ENCODE results near the gene ZNF837.
"Not testable (repeated sequence)": the region's sequence is repeated elsewhere in the genome, so short reads cannot be mapped to it uniquely, and the experiment has no call there.

ZNF837 gene

DNA sequence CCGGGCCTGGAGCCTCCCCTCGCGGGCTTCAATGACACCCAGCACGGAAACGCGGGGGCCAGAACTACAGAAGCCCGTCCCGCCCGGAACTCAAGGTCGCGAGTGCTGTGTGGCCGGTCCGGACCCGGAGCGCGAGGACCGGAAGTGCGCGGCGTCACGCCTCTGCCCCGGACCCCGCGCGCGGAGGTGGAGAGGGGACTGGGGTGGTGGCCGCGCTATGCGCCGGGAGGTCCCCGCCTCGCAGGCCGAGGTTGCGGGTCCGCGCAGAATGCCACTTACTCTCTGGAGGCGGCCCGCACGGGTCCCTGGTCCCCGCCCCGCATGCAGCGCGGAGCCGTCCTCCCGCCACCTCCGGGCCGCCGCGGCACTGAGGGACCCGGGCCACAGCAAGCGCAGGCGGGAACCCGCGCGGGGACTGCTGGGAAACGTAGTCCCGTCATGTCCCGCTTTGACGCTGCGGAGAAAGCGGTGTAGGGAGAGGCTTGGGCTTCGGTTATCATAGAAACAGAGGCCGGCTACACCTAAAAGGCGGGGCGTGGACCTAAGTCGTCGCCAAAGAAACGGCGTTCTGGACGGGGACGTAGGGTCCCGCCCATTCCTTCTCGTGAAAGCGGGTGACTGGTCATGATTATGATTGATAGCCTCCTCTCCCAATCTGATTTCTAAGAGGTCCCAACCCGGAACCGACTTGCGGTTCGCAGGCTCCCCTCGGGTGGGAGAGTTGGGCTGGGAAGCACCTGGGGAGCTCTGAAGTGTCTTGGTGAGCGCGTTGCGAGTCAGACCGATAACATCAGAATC is at the start of gene ZNF837:
Gene ZNF837, minus strand, starts transcription at position 369 of the 798 bp plus-strand sequence. CDS start 11,698 bp downstream, outside the sequence.
- in situ Hi-C loops (cut with MboI; ENCODE audit: low sequenced_read_pairs) = no loop called here

DNA sequence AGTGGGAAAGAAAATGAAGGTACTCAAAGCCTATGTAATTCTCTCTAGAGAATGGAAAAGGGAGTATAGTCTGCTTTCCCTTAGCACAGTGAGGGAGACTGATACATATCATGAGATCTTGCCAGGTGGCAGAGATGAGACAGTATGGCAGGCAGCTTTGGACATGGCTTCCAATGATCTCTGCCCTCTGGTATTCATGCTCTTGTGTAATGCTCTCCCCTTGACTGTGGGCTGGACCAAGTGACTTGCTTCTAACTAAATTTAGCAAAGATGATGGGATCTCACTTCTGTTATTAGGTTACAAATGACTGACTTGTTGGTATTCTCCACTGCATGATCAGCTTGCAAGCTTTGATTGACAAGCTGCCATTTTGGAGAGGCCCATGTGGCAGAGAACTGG is 48.9 kb upstream of the ZNF837 start:
- in situ Hi-C loops (cut with MboI; ENCODE audit: low sequenced_read_pairs) = no loop called here

DNA sequence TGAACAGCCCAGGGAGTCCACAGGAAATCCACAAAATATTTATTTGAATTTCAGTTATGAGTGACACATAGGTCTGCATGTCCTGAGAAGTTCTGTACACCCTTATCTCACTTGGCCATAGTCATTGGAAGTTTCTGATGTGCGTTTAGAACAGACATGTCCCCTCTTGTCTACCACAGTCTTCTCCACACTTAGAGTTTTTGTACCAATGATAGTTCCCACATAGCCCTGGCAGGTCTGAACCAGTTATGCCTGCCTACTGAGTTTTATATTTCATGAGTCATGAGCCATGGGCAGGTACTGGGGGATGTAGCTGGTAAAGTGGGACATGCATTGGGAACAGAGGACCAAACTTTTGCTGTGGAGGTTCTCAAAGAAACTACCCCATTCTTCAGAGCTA is 47.8 kb upstream of the ZNF837 start:
- in situ Hi-C loops (cut with MboI; ENCODE audit: low sequenced_read_pairs) = no loop called here

DNA sequence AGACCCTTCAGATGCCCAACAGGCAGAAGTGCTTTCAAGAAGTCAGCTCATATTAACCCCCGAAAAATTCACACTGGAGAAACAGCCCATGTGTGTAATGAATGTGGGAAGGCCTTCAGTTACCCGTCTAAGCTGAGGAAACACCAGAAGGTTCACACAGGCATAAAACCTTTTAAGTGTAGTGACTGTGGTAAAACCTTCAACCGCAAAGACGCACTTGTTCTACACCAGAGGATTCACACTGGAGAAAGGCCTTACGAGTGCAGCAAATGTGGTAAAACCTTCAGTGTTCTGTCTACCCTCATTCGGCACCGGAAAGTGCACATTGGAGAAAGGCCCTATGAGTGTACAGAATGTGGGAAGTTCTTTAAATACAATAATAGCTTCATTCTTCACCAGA is 36.2 kb upstream of the ZNF837 start:
- in situ Hi-C loops (cut with MboI; ENCODE audit: low sequenced_read_pairs) = no loop called here

DNA sequence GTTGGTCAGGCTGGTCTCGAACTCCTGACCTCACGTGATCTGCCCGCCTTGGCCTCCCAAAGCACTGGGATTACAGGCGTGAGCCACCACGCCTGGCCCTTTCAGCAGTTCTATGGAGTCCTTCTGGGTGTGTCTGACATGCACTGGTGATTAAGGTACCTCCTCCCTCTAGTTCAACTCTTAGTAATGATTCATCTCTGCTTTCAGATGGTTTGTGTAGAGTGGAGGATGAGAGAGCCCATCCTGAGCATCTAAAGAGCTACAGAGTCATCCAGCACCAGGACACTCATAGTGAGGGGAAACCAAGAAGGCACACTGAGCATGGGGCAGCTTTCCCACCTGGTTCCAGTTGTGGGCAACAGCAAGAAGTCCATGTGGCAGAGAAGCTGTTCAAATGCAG is 35.8 kb upstream of the ZNF837 start:
- in situ Hi-C loops (cut with MboI; ENCODE audit: low sequenced_read_pairs) = no loop called here

DNA sequence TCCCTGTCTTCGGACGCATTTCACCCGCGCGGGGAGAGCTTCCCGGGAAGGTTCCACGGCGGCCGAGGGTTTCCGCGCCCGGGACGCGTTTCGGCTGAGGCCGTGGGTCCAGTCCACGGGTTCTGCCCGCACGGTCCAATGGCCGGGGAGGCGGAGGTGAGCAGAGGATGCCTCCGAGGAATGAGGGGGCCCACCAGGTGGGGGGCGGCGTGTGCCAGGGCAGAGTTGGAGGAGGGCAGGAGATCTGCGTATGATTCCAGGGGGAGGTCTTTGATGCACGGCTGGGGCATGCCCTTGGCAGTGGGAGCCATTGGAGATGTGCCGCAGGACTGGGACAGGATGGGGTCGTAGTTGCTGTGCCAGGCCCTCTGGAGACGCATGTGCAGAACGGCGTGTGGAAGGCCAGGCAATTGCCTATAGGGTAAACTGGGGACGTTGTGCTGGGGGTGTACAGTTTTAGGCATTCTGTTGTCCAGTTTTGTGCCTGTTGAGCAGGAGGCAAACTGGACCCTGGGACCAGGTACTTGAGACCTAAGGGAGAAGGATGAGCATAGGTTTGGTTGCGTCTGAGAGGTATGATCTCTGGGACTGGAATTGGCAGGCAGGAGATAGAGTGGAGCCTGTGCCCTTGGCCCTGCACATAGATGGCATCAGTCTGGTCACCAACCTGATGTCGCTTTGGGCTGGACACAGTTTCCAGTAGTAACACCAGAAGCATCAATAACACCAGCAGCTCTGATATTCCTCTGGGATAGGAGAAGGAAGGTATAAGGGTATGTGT is 28.4 kb upstream of the ZNF837 start:
- in situ Hi-C loops (cut with MboI; ENCODE audit: low sequenced_read_pairs) = no loop called here

DNA sequence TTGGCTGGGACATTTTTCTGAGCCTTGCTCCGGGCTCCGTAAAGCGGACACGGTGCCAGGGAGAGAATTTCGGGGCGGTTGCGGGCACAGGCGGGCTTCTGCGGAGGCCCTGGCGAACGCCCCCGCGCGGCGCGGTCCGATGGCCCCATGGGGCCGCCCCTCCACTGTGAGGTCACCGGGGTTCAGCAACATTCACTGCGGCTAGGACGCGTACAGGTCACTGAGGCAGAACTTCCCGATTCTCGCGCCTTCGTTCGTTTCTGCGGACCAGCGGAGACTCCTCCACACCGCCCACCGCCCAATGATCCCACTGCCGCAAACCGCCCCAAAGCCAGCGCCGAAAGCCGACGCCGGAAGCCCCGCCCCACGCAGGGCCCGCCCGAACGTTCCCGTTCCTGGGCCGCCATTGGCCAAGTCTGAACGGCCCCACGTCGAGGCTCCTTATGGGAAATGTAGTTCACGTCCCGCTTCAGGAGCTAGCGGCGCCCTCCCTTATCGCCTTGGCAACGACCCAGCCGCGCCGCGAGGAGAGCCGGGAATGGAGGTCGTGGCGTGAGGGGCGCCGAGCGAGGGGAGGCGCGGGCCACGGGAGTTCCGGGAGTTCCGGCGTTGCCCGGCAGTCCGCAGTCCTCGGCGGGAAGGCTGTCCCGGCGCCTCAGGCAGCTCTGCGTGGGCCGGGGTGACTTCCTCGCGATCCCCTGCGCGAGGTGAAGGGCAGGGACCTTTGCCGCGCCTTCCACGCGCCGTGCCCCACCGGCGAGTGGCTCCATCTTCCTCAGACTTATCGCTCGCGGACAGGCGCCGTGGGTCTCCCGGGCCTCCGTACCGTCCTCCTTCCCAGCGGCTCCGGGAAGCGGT is 27.6 kb upstream of the ZNF837 start, which contains the start of gene ZNF584:
Gene ZNF584, plus strand, starts transcription at position 498 of the 858 bp plus-strand sequence. CDS start 499 bp downstream, outside the sequence.
- in situ Hi-C loops (cut with MboI; ENCODE audit: low sequenced_read_pairs) = no loop called here

DNA sequence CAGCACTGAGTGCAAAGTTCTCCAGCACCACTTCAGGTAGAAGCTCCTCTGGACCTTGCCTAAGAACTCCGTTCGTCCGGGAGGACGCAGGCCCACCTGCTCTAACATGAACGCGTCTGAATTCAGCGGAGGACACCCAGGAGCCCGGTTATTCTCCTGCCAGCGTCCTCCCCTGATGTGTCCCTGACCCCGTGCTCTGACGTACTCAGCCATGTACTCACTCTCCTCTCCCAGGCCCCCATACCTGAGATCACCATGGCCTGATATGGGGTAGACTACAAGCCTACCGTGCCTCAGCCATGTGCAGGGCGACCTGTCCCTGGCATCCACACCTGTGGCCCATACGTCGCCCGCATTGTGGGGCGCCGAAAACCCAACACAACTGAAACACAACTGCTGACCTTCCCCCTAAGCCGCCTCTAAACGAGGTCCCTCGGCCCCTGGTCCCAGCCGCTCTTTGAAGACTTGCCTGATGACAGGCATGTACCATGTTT is 26.9 kb upstream of the ZNF837 start:
- in situ Hi-C loops (cut with MboI; ENCODE audit: low sequenced_read_pairs) = no loop called here

DNA sequence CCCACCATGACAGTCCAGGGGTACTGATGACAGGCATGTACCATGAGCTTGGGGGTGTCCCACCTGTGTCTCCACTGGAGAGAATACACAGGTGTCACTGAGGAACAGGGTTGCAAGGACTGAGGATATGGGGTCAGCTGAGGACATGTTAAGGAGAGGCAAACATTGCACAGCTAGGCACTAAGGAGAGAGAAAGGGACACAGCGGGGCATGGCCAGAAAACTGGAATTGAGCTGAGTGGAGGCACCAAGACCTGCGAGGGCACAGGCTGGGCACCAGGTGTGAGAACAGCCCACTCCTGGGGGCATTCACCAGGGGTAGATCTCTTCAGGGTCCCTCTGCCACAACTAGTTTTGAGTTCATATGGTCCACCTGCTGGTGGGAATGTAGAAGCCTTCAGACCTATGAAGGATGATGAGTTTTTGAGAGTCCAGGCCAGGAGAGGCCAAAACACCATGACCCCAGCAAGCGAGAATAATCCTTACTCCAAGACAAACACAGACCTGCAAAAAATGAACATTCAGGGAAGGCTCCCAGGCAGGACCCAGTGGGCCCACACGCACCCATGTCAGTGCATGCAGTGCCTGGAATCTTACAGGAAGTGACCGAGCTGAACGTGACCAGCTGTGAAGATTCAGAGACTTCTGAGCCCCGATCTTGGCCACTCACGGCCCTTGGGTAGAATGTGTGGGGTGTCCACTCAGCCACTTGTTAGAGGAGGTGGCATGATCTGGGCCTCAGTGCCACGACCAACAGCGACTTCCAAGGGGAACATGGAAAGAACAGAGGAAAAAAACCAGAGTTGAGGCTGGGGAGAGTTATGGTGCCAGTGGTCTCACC is 26.2 kb upstream of the ZNF837 start:
- in situ Hi-C loops (cut with MboI; ENCODE audit: low sequenced_read_pairs) = no loop called here

DNA sequence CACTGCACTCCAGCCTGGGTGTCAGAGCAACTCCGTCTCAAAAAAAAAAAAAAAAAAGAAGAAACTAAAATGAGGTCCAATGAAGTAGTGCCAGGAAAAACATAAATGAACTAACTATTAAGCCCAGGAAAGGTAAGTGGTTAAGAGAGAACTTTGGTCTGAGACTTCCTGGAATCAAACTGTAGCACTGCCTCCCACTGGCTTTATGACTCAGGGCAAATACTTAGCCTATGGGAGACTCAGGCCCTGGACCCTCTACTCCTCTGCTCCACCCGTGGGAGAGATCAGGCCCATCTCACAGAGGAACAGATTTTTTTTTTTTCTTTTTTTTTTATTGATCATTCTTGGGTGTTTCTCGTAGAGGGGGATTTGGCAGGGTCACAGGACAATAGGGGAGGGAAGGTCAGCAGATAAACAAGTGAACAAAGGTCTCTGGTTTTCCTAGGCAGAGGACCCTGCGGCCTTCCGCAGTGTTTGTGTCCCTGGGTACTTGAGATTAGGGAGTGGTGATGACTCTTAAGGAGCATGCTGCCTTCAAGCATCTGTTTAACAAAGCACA is 23.2 kb upstream of the ZNF837 start:
- in situ Hi-C loops (cut with MboI; ENCODE audit: low sequenced_read_pairs) = not testable (repeated sequence)

DNA sequence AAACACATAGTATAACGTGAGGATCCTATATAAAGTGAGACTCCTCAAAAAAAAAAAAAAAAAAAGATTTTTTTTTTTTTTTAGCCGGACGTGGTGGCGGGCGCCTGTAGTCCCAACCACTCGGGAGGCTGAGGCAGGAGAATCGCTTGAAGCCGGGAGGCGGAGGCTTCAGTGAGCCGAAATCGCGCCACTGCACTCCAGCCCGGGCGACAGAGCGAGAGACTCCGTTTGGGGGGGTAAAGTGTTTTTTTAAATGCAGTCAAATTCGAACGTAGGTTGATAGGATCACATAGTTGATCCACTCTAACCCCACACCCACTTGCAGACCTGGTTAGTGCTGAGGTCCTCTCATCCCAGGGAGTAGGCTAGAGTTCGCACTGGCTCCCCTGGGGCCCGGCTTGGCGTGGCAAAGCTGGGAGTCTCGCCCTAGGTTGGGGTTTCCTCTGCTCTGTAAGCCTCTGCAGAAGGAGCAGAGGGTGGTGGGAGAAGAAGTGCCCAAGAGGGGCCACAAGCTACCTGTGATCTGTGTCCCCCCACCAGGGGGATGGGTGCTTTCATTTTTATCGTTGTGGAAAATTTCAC is 21.1 kb upstream of the ZNF837 start:
- in situ Hi-C loops (cut with MboI; ENCODE audit: low sequenced_read_pairs) = no loop called here

DNA sequence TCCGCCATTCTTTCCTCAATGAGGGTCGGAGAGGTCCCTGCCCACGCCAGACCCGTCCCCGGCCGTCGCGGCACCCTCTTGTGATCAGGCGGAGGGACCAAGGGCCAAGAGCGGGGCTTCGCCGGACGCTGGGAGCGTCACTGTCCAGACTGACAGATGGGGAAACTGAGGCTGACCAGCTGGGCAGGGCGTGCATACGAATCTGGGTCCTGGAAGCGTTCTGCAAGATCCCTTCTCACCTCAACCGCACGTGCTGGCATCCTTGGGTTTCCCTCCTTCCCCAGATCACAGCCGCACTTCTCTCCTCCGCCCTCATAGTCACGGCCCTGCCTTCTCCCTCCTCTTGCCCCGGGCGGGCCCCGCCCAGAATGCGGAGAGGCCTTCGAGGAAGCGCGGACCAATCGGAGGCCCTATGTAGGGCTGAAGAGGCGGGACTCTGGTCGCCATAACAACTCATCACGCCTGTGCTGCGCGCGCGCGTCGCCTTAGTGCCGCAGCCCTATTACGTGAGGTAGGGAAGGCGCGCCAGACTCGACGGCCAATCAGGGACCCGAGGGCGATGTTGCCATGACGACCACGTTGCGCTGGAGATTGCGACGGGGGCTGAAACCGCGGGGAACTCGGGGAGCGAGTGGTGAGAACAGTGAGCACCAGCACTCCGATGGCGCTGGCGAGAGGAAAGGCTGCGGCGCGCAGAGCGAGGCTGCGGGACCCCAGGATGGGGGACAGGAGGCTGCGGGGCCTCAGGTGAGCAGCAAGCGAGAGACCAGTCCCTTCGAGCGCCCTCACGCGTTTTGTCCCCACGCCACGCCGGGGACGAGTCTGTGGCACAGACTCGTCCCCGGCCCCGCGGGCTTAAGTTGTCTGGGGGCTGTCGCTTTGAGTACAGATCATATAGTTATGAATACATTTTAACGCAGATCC is 20.3 kb upstream of the ZNF837 start:
- in situ Hi-C loops (cut with MboI; ENCODE audit: low sequenced_read_pairs) = no loop called here

DNA sequence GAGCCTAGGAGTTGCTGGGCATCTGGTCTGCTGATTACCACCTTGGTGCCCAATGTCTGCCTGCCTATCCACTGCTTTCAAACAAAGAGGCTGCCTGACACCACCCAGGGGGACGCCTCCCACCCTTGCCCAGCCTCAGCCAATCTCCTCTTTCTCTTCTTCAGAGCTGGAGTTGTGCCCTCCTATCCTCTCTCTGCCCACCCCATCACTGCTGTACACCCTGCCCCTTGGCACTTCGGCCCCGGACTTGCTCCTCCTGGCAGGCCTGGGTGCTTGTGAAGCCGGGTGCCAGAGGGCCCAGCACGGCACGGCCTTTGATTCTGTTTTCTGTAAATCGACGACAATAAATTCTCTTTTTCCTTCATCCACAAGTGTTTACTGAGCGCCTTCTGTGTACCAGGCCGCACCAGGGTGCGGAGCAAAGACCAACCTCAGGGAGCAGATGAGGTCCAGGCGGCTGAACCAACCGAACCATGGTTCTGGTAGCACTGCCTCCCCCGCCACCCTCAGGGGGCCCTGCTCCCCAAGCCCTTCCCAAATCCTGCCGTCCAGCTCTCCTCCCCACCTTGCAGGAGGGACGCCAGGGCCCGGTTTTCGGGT is 19.6 kb upstream of the ZNF837 start:
- in situ Hi-C loops (cut with MboI; ENCODE audit: low sequenced_read_pairs) = no loop called here

DNA sequence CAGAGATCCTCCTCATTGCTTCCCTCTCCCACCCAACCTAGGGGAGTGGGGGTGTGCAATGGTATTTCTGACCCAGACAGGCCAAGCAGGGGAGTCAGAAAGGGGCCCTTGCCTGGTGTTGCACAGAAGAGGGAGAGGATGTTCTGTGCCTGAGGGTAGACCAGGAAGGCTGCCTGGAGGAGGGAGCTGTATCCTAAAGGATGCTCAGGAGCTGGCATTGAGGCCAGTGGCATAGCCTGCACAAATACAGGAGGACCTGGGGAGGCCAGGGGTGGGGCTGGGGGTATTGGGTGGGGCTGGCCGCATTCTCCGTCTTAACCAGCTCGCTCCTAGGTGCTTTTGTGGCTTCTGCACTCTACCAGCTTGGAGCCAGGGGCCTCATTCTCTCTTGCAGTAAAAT is 19.1 kb upstream of the ZNF837 start:
- in situ Hi-C loops (cut with MboI; ENCODE audit: low sequenced_read_pairs) = no loop called here

DNA sequence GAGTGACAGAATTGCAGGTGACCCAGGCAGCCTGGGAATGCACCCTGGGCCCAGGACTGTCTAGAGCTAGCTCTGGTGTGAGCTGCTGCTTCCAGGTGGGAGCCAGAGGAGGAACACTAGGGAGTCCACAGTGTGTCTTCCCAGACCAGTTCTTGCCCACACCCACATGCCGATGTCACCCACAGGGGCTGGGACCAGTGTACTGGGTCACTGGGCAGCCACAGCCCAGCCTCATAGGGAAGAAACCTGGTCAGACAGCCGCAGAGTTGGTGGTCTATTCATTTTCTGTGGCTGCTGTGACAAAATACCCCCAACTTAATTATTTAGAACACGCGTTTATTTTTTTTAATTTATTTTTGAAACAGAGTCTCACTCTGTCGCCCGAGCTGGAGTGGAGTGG is 17.7 kb upstream of the ZNF837 start:
- in situ Hi-C loops (cut with MboI; ENCODE audit: low sequenced_read_pairs) = no loop called here

DNA sequence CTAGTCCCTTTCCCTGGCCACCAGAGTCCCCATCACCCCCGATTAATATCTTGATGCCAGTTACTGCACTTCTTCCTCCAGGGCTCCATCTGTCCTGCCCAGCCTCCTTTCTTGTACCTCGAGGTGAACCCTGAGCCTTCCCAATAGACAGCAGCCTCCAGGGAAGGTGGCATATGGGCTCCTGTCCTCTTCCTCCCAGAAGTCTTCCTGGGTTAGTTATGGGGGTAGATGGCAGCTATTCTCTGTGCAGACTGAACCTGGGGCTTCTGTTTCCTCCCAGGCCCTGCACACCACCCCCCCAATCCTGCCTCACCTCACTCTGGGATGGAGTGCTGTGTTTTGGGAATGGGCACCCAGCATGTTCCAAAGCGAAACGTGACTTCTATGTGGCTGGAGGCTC is 17.3 kb upstream of the ZNF837 start:
- in situ Hi-C loops (cut with MboI; ENCODE audit: low sequenced_read_pairs) = no loop called here

DNA sequence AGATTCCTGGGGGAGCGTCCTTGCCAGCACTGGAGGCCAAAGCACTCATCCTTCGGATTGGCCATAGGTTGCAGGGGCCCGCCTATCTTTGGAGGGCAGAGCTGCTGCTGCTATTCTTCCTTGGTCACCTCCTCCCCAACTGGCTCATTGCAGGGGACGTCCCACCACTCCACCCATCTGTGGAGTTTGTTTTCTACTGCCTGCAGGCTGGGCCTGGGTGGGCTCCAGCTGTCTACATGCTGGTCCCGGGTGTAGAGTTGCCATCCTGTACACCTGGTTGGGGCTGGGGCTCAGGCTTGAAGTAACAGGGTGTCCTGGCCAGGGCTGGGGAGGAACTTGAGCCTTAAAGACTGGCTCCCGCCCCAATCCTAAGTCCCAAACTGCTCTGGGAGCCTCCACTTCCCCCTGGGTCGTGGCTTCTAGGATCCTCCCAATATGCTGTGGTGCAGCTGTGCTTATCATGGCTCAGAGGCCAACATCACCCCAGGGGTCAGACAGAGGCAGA is 16.8 kb upstream of the ZNF837 start:
- in situ Hi-C loops (cut with MboI; ENCODE audit: low sequenced_read_pairs) = no loop called here
